ENCODE results near the gene PERM1. TPM values are rescaled to one million over a fixed set of nuclear protein-coding genes. Genes with fewer than 3 reads are reported as not detected.
A peak's percentile ranks its signal among the peaks of the same experiment; 100 is the strongest.

Gene PERM1
- total and polyA plus RNA-seq, 9 of the 15 experiments (the other 6 are each of a cell fraction or from before 2014, with no cell fraction given): not detected

- Histone ChIP-seq H3K9ac (ENCODE audit: insufficient read depth in 1 of 2, low read depth in 2 of 2, low read length in 2 of 2) (peak overlapping the region; percentile 86 to 99), H3K79me2 (ENCODE audit: control insufficient read depth, insufficient read depth, low read length) (peaks cover 16% of the 10 kb centered on the region; the same call in 2 of the 3 replicates), H3K36me3 (ENCODE audit: control insufficient read depth, insufficient read depth, low read length) (no peaks in the 10 kb centered on the region), H3K4me3 (peak overlapping the region; percentile 52), H3K9me1 (ENCODE audit: control insufficient read depth, insufficient read depth, low read length) (no peaks in the 10 kb centered on the region), H4K20me1 (replicated peaks; ENCODE audit: control insufficient read depth, insufficient read depth, low read length) (peaks cover 10% of the 10 kb centered on the region; the same call in 1 of the 2 replicates), H3K27me3 (ENCODE audit: control insufficient read depth in 2 of 2, insufficient read depth in 2 of 2, low read length in 2 of 2) (no peaks in the 10 kb centered on the region), H3K27ac (ENCODE audit: extremely low read depth, low read depth, low read length) (peak overlapping the region; percentile 95), H3K4me2 (ENCODE audit: insufficient read depth, low read length) (peak overlapping the region; percentile 77), H3K9me3 (replicated peaks; ENCODE audit: control insufficient read depth, insufficient read depth, low read depth, low read length) (no peaks in the 10 kb centered on the region), H3K4me1 (replicated peaks in 1 of 2; ENCODE audit: control insufficient read depth in 2 of 2, insufficient read depth in 2 of 2, low read length in 2 of 2) (peaks cover 31 to 93% of the 10 kb centered on the region in 2 experiments), H2AFZ (ENCODE audit: low read depth, low read length) (peak overlapping the region; percentile 89)
- ChIA-PET POLR2A (interaction anchor here (0.6 to 2.3 kb wide), 4 partner anchors 13 to 375 kb away, joined by 4 to 16 read pairs (median 4); partner anchors contain the start of genes AURKAIP1 and ISG15), CTCF (ENCODE audit: low intra/inter-chr PET ratio) (interaction anchor here (1.5 kb wide), 1 partner anchor 15 kb away, joined by 9 read pairs; no protein-coding TSS in a partner anchor)
- in situ Hi-C loops (cut with MboI): no loop called here
- intact Hi-C loops (cut with micrococcal nuclease): loop anchor here (5.0 kb wide), 1 partner anchor 62 kb away; no protein-coding TSS in a partner anchor
- DNase-seq (ENCODE audit: extremely low read depth in 1 of 4, low spot score in 3 of 4): peak; percentile 93 to 97 (median 93)
- WGBS (ENCODE audit: insufficient coverage, low coverage, missing lambda C conversion rate): 2% methylated on average over 56 of the region's 75 CpGs
- FAIRE-seq: peak; percentile 97
- ATAC-seq: peak; percentile 60
- TSS peak; percentile 79 for BruUV-seq (replicated peaks)
- TF ChIP-seq HEY1 (CRISPR knock-in tag; IDR thresholded peaks at IDR 0.05; ENCODE audit: borderline replicate concordance): no peak
- TF ChIP-seq NCOA1 (IDR thresholded peaks at IDR 0.05; ENCODE audit: low read depth): peak; percentile 99
- TF ChIP-seq CBX5 (IDR thresholded peaks at IDR 0.05; ENCODE audit: borderline replicate concordance, low read depth): no peak
- peak; percentile 85 for TF ChIP-seq VEZF1 (CRISPR knock-in tag; IDR thresholded peaks at IDR 0.05)
- peak; percentile 56 for TF ChIP-seq NFIC (IDR thresholded peaks at IDR 0.05)
- peak; percentile 64; the same call in 1 of the 2 replicates for TF ChIP-seq ZNF143 (CRISPR knock-in tag; IDR thresholded peaks at IDR 0.05)
- peak; percentile 85; the same call in 1 of the 2 replicates for TF ChIP-seq RNF2 (IDR thresholded peaks at IDR 0.05)
- TF ChIP-seq PHF20 (IDR thresholded peaks at IDR 0.05; ENCODE audit: partially characterized antibody): peak; percentile 69
- TF ChIP-seq NFE2 (IDR thresholded peaks at IDR 0.05; ENCODE audit: low read depth): no peak
- peak; percentile 80 for TF ChIP-seq RAD51 (IDR thresholded peaks at IDR 0.05; ENCODE audit: borderline replicate concordance, low read depth)
- 0 out of 2 replicates have a peak, but pooled peaks have one; percentile 24 for TF ChIP-seq CAMTA2 (CRISPR knock-in tag; conservative IDR thresholded peaks at IDR 0.05)
- peak; percentile 80; the same call in 1 of the 2 replicates for TF ChIP-seq ELK1 (CRISPR knock-in tag; IDR thresholded peaks at IDR 0.05)
- TF ChIP-seq ZKSCAN3 (CRISPR knock-in tag; IDR thresholded peaks at IDR 0.05): no peak
- TF ChIP-seq MED1 (CRISPR knock-in tag; IDR thresholded peaks at IDR 0.05; ENCODE audit: borderline replicate concordance): peak; percentile 93; the same call in 1 of the 2 replicates
- TF ChIP-seq CCNT2 (IDR thresholded peaks at IDR 0.05; ENCODE audit: borderline replicate concordance, extremely low read depth, insufficient read length, low read depth, low read length): peak; percentile 86
- TF ChIP-seq MXD1 (CRISPR knock-in tag; IDR thresholded peaks at IDR 0.05; ENCODE audit: borderline replicate concordance, poor library complexity, severe bottlenecking): peak; percentile 16
- no peak for TF ChIP-seq RBM15 (IDR thresholded peaks at IDR 0.05; ENCODE audit: insufficient read depth, low read length)
- no peak; the same call in none of the 2 replicates for TF ChIP-seq ZNF511 (CRISPR knock-in tag; IDR thresholded peaks at IDR 0.05)
- peak; percentile 74; the same call in 1 of the 2 replicates for TF ChIP-seq ZNF668 (CRISPR knock-in tag; IDR thresholded peaks at IDR 0.05)
These were observed 18.6 kb upstream of the PERM1 start for GRCh38 chr1:1000357-1001056.

Measured in K562 (cell line).